Lung (tissue), 12 donors: ENCODE measurements around the gene PRPS1L1. TPM values are rescaled to one million over a fixed set of nuclear protein-coding genes. Genes with fewer than 3 reads are reported as not detected.

ENCODE experiments used
- ATAC-seq: fragments of 200-7000 bp; cut with Tn5 transposase; one replicate; pipeline ENCODE4 v1.9.1; 2020; ENCODE audit warnings: moderate number of reproducible peaks; ENCODE audit not compliant: insufficient read depth, low FRiP score
- DNase-seq, 3 donors: peaks; one replicate each; pipeline ENCODE4 v3.0.0-alpha.2; 2013 to 2017
- H3K27ac ChIP-seq, 2 donors: one replicate each; pipeline ENCODE4 v1.5.1; 2013; ENCODE audit warnings: mild to moderate bottlenecking in 2 of 2, moderate library complexity in 2 of 2, control low read depth in 1 of 2, inconsistent platforms in 1 of 2, low read depth in 1 of 2, low read length in 1 of 2
- H3K27me3 ChIP-seq, 3 donors: one replicate each; pipeline ENCODE4 v1.5.1; 2013; ENCODE audit warnings: low read length in 2 of 3; ENCODE audit not compliant: control insufficient read depth in 3 of 3, insufficient read depth in 3 of 3
- H3K36me3 ChIP-seq, 4 donors: one replicate each; pipeline ENCODE4 v1.5.1; 2013; ENCODE audit warnings: low read length in 4 of 4, mild to moderate bottlenecking in 1 of 4, moderate library complexity in 1 of 4; ENCODE audit not compliant: control insufficient read depth in 4 of 4, insufficient read depth in 4 of 4
- H3K4me1 ChIP-seq, 5 donors: one replicate each; pipeline ENCODE4 v1.5.1; 2013; ENCODE audit warnings: low read length in 5 of 5, mild to moderate bottlenecking in 2 of 5, moderate library complexity in 1 of 5; ENCODE audit not compliant: control insufficient read depth in 5 of 5, insufficient read depth in 5 of 5
- H3K4me3 ChIP-seq: one replicate; pipeline ENCODE4 v1.5.1; 2013; ENCODE audit warnings: mild to moderate bottlenecking, control low read depth, moderate library complexity
- H3K9ac ChIP-seq, 2 donors: one replicate each; pipeline ENCODE4 v1.5.1; 2013; ENCODE audit warnings: low read length in 2 of 2, control low read depth in 1 of 2; ENCODE audit not compliant: insufficient read depth in 1 of 2
- H3K9me3 ChIP-seq, 4 donors: one replicate each; pipeline ENCODE4 v1.5.1; 2013; ENCODE audit warnings: low read length in 3 of 4, mild to moderate bottlenecking in 1 of 4, moderate library complexity in 1 of 4; ENCODE audit not compliant: control insufficient read depth in 4 of 4, insufficient read depth in 3 of 4
- WGBS, 2 donors: extraction: QIAGEN DNeasy Blood & Tissue Kit; methylation state at CpG; one replicate each; pipeline ENCODE4 v1.1.7; 2013; 5-methylcytosine and 5-hydroxymethylcytosine counted together
- polyA plus RNA-seq, 2 donors: library from polyadenylated mRNA; stranded (reverse); fragments of 200-250 nt; gene quantifications; one replicate each; pipeline ENCODE4 v1.2.1, GENCODE V29; 2013
- total RNA-seq, 2 donors: library from RNA; depleted of rRNA in 1 of 2; stranded (reverse); fragments of >200 nt in 1 of 2; gene quantifications; one replicate each; pipeline ENCODE4 v1.2.1, GENCODE V29; 2014 to 2021
- TF ChIP-seq, protein P1 (sequence below): IDR thresholded peaks from 2 replicates; pipeline ENCODE4 v1.5.1; 2012; ENCODE audit warnings: mild to moderate bottlenecking; ENCODE audit errors: control extremely low read depth, extremely low read depth
- donor health status: control.
- donor health status: control.
- donor health status: Bipolar disorder and iron deficiency.
- donor health status: healthy.
- donor health status: DM: yes; HTN: yes; CAD: no.

PRPS1L1 gene
- total and polyA plus RNA-seq, 4 donors: not detected

DNA sequence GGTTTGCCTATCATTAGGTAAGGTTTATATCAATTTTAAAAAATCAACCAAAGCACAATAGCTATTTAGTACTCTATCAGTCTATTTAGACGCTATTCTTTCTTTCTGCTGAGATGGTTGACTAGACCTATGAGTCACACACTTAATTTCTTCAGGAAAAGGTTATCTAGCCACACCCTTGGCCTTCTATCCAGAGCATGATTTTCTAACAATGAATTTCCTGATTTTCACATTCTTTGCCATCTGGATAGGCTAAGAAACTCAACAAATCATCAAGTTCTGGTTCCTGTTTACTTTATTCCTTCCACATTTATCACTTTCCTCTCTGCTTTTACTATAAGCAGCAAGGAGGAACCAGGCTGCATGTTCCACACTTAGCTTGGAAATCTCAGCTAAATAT lies 8.1 kb downstream of the PRPS1L1 start:
- no peaks in the 10 kb centered on the region for H3K27me3 ChIP-seq
- ATAC-seq (peak; percentile 79), DNase-seq (peak in 2 of 3 donors; percentile 2 to 34)
- H3K4me3 ChIP-seq: no peak overlapping the region
- no peaks in the 10 kb centered on the region for H3K36me3 ChIP-seq
- TF ChIP-seq, protein P1, sequence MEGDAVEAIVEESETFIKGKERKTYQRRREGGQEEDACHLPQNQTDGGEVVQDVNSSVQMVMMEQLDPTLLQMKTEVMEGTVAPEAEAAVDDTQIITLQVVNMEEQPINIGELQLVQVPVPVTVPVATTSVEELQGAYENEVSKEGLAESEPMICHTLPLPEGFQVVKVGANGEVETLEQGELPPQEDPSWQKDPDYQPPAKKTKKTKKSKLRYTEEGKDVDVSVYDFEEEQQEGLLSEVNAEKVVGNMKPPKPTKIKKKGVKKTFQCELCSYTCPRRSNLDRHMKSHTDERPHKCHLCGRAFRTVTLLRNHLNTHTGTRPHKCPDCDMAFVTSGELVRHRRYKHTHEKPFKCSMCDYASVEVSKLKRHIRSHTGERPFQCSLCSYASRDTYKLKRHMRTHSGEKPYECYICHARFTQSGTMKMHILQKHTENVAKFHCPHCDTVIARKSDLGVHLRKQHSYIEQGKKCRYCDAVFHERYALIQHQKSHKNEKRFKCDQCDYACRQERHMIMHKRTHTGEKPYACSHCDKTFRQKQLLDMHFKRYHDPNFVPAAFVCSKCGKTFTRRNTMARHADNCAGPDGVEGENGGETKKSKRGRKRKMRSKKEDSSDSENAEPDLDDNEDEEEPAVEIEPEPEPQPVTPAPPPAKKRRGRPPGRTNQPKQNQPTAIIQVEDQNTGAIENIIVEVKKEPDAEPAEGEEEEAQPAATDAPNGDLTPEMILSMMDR: no peak
- no peaks in the 10 kb centered on the region for H3K9me3 ChIP-seq
- no peak overlapping the region for H3K9ac ChIP-seq
- WGBS, 2 donors: 24 to 52% methylated on average over 1 of the region's 1 CpG
- no peak overlapping the region for H3K27ac ChIP-seq
- H3K4me1 ChIP-seq: peaks cover 0 to 1% (median 0%) of the 10 kb centered on the region in 5 donors

DNA sequence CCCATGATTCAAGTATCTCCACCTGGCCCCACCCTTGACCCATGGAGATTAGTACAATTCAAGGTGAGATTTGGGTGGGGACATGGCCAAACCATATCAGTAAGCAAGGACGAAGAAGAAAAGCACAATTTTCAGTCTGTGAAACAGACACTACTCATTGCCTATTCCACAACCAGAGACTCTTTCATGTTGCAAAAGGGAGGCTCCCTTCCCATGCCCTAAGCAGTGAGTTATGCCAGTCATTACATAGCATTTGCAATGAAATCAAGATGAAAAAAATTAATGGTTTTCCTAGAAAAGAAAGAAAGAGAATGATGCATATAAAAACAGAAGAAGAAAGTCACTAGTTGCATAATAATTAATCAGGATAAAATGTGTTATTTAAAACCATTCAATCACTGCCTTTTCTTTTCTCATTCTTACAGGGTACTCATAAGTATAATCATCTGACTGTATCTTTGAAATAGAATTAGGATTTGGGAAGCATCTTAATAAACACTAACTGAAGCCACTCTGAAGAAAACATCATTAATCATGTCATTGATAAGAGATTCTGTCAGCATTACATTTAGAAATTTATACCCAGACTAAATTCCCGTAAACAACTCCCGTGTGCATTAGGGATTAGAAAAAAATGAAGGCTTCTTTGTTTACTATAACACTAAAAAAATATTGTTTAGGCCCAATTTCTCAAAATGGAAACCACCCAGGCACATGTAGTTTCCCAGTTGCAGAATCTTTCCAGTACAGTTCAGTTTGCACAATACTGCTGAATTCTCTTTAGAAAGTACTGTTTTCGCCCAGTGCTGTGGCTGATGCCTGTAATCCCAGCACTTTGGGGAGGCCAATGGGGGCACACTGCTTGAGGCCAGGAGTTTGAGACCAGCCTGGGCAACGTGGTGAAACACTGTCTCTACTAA lies 9.1 kb downstream of the PRPS1L1 start:
- Histone ChIP-seq H3K27me3 (no peaks in the 10 kb centered on the region), H3K36me3 (no peaks in the 10 kb centered on the region), H3K4me1 (peaks cover 0 to 1% (median 0%) of the 10 kb centered on the region in 5 donors), H3K9me3 (no peaks in the 10 kb centered on the region), H3K27ac (no peak overlapping the region), H3K9ac (no peak overlapping the region), H3K4me3 (no peak overlapping the region)
- TF ChIP-seq, protein P1: no peak
- 79 to 82% methylated on average over 5 of the region's 5 CpGs for WGBS, 2 donors
- ATAC-seq (no peak), DNase-seq (no peak)

DNA sequence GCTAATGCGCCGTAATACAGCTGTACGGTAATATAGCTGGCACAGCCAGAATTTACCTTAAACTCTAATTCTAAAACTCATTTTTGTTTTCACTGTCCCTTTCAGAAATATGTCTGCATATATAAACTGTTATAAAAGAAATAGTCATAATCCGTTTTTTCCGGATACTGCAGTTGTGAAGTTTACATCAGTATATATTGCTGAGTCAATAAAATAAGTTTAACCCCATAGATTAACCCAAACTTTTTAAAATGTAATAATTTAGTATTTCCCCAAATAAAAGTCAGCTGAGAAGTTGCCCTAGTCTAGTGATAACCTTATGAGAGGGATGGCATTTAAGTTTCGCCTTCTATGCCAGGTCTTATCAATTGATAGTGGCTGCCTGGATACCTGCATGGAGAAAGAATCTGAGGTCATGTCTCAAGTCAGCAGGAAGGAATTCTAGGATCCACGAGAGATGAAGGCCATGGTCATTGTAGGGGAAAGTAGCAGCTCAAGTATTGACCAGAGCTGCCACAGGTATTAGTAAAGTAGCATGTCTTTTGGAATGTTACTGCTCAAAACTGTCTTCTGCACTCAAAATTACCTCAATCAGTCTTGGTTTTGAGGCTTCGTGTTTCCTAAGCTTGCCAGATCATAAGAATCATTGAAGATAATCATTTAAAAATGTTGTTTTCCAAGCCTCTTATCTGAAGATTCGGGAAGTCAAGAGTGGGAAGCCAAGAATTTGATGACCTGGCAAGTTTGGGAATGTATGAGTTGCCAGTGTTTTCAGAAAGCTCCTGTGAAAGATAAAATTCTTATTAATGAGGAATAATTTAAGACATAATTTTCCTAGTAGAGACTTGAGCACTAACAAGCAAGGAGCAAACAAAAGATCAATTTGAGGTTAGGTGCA lies 10.8 kb downstream of the PRPS1L1 start:
- DNase-seq (no peak), ATAC-seq (no peak)
- H3K36me3 ChIP-seq: no peaks in the 10 kb centered on the region
- H3K27me3 ChIP-seq: no peaks in the 10 kb centered on the region
- H3K27ac ChIP-seq: no peak overlapping the region
- 86 to 93% methylated on average over 9 of the region's 9 CpGs for WGBS, 2 donors
- no peaks in the 10 kb centered on the region for H3K9me3 ChIP-seq
- TF ChIP-seq, protein P1: no peak
- no peak overlapping the region for H3K9ac ChIP-seq
- peaks cover 0 to 1% (median 0%) of the 10 kb centered on the region in 5 donors for H3K4me1 ChIP-seq
- H3K4me3 ChIP-seq: no peak overlapping the region
